GM19452 (cell line): ENCODE data around the gene KRT13.
"Not testable (repeated sequence)": the region's sequence is repeated elsewhere in the genome, so short reads cannot be mapped to it uniquely, and the experiment has no call there.

Experiments
- ATAC-seq: cut with Tn5 transposase; IDR thresholded peaks from one replicate; pipeline ENCODE4 v1.9.1; 2021; ENCODE audit not compliant: unreplicated experiment

KRT13 gene

GRCh38 chr17:41505007-41505808, at the start of gene KRT13:
KRT13 (minus strand) TSS chr17:41505612; CDS start chr17:41505550, 62 bp downstream.
- ATAC-seq = no peak

GRCh38 chr17:41553987-41554680, 48.7 kb upstream of the KRT13 start:
- no peak for ATAC-seq

- no peak for ATAC-seq
Observed at GRCh38 chr17:41553176-41553575, 47.8 kb upstream of the KRT13 start.

GRCh38 chr17:41552455-41552854, 47.0 kb upstream of the KRT13 start:
- no peak for ATAC-seq

- no peak for ATAC-seq
Observed at GRCh38 chr17:41551365-41551764, 46.0 kb upstream of the KRT13 start.

- no peak for ATAC-seq
Observed at GRCh38 chr17:41549596-41550039, 44.2 kb upstream of the KRT13 start.

GRCh38 chr17:41548844-41549595, 43.6 kb upstream of the KRT13 start:
- peak; percentile 75 for ATAC-seq

- peak; percentile 29 for ATAC-seq
Observed at GRCh38 chr17:41547921-41548843, 42.8 kb upstream of the KRT13 start.

- ATAC-seq = no peak
Observed at GRCh38 chr17:41547378-41547841, 42.0 kb upstream of the KRT13 start.

GRCh38 chr17:41546819-41547218, 41.4 kb upstream of the KRT13 start:
- no peak for ATAC-seq

GRCh38 chr17:41545829-41546410, 40.5 kb upstream of the KRT13 start:
- ATAC-seq = no peak

GRCh38 chr17:41544935-41545334, 39.5 kb upstream of the KRT13 start:
- no peak for ATAC-seq

GRCh38 chr17:41544491-41544892, 39.1 kb upstream of the KRT13 start:
- ATAC-seq = no peak

GRCh38 chr17:41542786-41543185, 37.4 kb upstream of the KRT13 start:
- ATAC-seq = not testable (repeated sequence)

- ATAC-seq = no peak
Observed at GRCh38 chr17:41542357-41542756, 36.9 kb upstream of the KRT13 start.

GRCh38 chr17:41540921-41541625, 35.7 kb upstream of the KRT13 start:
- no peak for ATAC-seq

GRCh38 chr17:41539979-41540701, 34.7 kb upstream of the KRT13 start:
- no peak for ATAC-seq

- no peak for ATAC-seq
Observed at GRCh38 chr17:41539071-41539492, 33.7 kb upstream of the KRT13 start.

- no peak for ATAC-seq
Observed at GRCh38 chr17:41538565-41538991, 33.2 kb upstream of the KRT13 start.
